ENCODE results near the gene RUNDC3A.

DNA sequence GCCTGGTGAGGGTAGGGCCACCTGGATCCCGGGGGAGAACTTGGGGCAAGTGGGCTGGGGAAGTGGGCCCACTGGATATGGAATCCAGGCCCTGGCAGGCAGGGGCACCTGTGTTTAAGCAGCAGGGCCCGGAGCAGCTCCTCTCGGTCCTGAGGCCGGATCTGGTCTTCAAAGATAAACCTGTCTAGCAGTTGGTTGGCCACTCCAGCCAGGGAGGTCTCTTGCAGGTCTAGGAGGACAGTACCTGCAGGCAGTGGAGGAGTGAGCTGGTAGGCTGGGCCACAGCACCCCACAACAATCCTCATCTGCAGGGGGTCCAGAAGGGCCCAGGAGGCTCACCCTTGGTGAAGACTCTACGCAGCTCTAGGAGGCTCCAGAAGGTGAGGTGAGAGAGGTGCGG is 48.1 kb upstream of the RUNDC3A start:
- no peak for TF ChIP-seq POLR2AphosphoS5 (IDR thresholded peaks at IDR 0.05; ENCODE audit: borderline replicate concordance, low read depth, low read length)
- TF ChIP-seq EZH2 (IDR thresholded peaks at IDR 0.05): no peak

All from SK-N-MC (cell line).